Naive B cell (primary cell): Measurements from ENCODE around the gene BAAT. TPM values are rescaled to one million over a fixed set of nuclear protein-coding genes. Genes with fewer than 3 reads are reported as not detected.

ENCODE experiments used
- ATAC-seq, 2 donors: fragments of 150-1000 bp; cut with Tn5 transposase; 2 replicates each; pipeline ENCODE4 v1.10.0; 2021; ENCODE audit warnings: low read depth in 2 of 2, mild to moderate bottlenecking in 2 of 2, moderate library complexity in 2 of 2
- DNase-seq: peaks from one replicate; pipeline ENCODE4 v3.0.0; 2022
- H3K27ac Mint-ChIP-seq, 6 donors: one replicate each; pipeline ENCODE4 v1.8.0; 2020 to 2022; ENCODE audit warnings: mild to moderate bottlenecking in 6 of 6, mixed read lengths in 6 of 6, moderate library complexity in 5 of 6, inconsistent platforms in 2 of 6
- H3K27me3 Mint-ChIP-seq, 3 donors: one replicate each; pipeline ENCODE4 v1.8.0; 2021 to 2022; ENCODE audit warnings: mixed read lengths in 3 of 3, mild to moderate bottlenecking in 1 of 3
- H3K36me3 Mint-ChIP-seq, 2 donors: one replicate each; pipeline ENCODE4 v1.8.0; 2020 to 2022; ENCODE audit warnings: mixed read lengths in 2 of 2, inconsistent platforms in 1 of 2, mild to moderate bottlenecking in 1 of 2
- H3K4me1 Mint-ChIP-seq, 3 donors: one replicate each; pipeline ENCODE4 v1.8.0; 2020 to 2022; ENCODE audit warnings: mixed read lengths in 3 of 3, inconsistent platforms in 1 of 3, mild to moderate bottlenecking in 1 of 3, moderate library complexity in 1 of 3
- H3K4me3 Mint-ChIP-seq, 8 donors: one replicate each; pipeline ENCODE4 v1.8.0; 2020 to 2022; ENCODE audit warnings: mild to moderate bottlenecking in 8 of 8, mixed read lengths in 8 of 8, moderate library complexity in 8 of 8, inconsistent platforms in 2 of 8
- H3K9me3 Mint-ChIP-seq, 7 donors: one replicate each; pipeline ENCODE4 v1.8.0; 2020 to 2022; ENCODE audit warnings: mixed read lengths in 7 of 7, mild to moderate bottlenecking in 5 of 7, inconsistent platforms in 2 of 7, moderate library complexity in 1 of 7
- polyA plus RNA-seq, 6 donors: library from polyadenylated mRNA; unstranded; fragments of 300-500 nt; fragmentation: Illumina TruSeq; gene quantifications; one replicate each; pipeline ENCODE4 v1.2.3, GENCODE V29; 2021; ENCODE audit warnings: low read depth in 6 of 6

The BAAT gene
- polyA plus RNA-seq, 6 donors from 2014 or later, result 0.12 TPM; not detected in 5

- ATAC-seq, result no peak
- H3K4me3 Mint-ChIP-seq, result no peak overlapping the region
- H3K27me3 Mint-ChIP-seq, result no peaks in the 10 kb centered on the region
- no peak overlapping the region for H3K27ac Mint-ChIP-seq
- H3K9me3 Mint-ChIP-seq, result peaks cover 18 to 59% (median 32%) of the 10 kb centered on the region in 7 donors
- no peak for DNase-seq
- no peaks in the 10 kb centered on the region for H3K4me1 Mint-ChIP-seq
- H3K36me3 Mint-ChIP-seq, result peaks cover 31 to 52% of the 10 kb centered on the region in 2 donors
Measured at GRCh38 chr9:101417389-101417788, 32.6 kb upstream of the BAAT start.

- Mint-ChIP-seq H3K36me3 (peaks cover 31 to 60% of the 10 kb centered on the region in 2 donors), H3K4me1 (peaks cover 0 to 4% (median 3%) of the 10 kb centered on the region in 3 donors), H3K27me3 (no peaks in the 10 kb centered on the region), H3K27ac (no peak overlapping the region), H3K9me3 (peaks cover 21 to 72% (median 46%) of the 10 kb centered on the region in 7 donors), H3K4me3 (no peak overlapping the region)
- DNase-seq, result no peak
- ATAC-seq, result no peak
Measured at GRCh38 chr9:101415578-101415977, 30.8 kb upstream of the BAAT start.

DNA sequence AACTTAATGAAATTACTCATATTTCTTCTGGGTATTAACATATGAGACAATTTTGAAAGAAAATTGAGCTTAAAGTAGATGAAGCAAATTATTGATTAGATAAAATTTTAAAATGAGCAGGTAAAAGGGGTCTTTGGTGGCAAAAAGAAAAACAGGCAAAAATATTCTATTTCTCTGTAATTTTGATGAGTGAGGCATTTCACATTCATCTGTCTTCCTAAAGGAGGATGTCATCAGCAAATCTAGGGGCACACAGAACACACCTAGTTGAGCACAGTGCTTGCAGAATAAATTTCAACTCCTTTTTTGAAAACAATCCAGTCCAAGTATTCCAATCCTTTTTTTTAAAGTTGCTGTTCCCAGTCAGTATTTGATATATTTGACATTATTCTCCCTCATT lies 30.0 kb upstream of the BAAT start:
- H3K9me3 Mint-ChIP-seq, result peaks cover 21 to 77% (median 53%) of the 10 kb centered on the region in 7 donors

DNA sequence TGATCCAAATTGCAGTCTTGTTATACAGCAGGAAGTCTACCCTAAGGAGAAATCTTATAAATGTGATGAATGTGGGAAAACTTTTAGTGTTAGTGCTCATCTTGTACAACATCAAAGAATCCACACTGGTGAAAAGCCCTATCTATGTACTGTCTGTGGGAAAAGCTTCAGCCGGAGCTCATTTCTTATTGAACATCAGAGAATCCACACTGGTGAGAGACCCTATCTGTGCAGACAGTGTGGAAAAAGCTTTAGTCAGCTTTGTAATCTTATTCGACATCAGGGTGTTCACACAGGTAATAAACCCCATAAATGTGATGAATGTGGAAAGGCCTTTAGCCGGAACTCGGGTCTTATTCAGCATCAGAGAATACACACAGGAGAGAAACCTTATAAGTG lies 24.3 kb upstream of the BAAT start:
- ATAC-seq, result no peak
- Mint-ChIP-seq H3K27ac (no peak overlapping the region), H3K4me1 (peaks cover 0 to 4% (median 3%) of the 10 kb centered on the region in 3 donors), H3K27me3 (no peaks in the 10 kb centered on the region), H3K4me3 (no peak overlapping the region), H3K36me3 (peaks cover 58 to 80% of the 10 kb centered on the region in 2 donors), H3K9me3 (peaks cover 28 to 89% (median 79%) of the 10 kb centered on the region in 7 donors)
- DNase-seq, result no peak

More for the DNA sequence above, 30.0 kb upstream of the BAAT start:
- Mint-ChIP-seq H3K36me3 (peaks cover 31 to 61% of the 10 kb centered on the region in 2 donors), H3K27ac (no peak overlapping the region), H3K27me3 (no peaks in the 10 kb centered on the region), H3K4me3 (no peak overlapping the region), H3K4me1 (peaks cover 0 to 4% (median 3%) of the 10 kb centered on the region in 3 donors)
- DNase-seq (no peak), ATAC-seq (no peak)

GRCh38 chr9:101408374-101409078 lies 23.7 kb upstream of the BAAT start:
- peaks cover 0 to 8% (median 3%) of the 10 kb centered on the region in 3 donors for H3K4me1 Mint-ChIP-seq
- no peaks in the 10 kb centered on the region for H3K27me3 Mint-ChIP-seq
- no peak for DNase-seq
- H3K4me3 Mint-ChIP-seq, result no peak overlapping the region
- H3K27ac Mint-ChIP-seq, result no peak overlapping the region
- ATAC-seq, result no peak
- H3K9me3 Mint-ChIP-seq, result peaks cover 27 to 88% (median 78%) of the 10 kb centered on the region in 7 donors
- H3K36me3 Mint-ChIP-seq, result peaks cover 61 to 80% of the 10 kb centered on the region in 2 donors

DNA sequence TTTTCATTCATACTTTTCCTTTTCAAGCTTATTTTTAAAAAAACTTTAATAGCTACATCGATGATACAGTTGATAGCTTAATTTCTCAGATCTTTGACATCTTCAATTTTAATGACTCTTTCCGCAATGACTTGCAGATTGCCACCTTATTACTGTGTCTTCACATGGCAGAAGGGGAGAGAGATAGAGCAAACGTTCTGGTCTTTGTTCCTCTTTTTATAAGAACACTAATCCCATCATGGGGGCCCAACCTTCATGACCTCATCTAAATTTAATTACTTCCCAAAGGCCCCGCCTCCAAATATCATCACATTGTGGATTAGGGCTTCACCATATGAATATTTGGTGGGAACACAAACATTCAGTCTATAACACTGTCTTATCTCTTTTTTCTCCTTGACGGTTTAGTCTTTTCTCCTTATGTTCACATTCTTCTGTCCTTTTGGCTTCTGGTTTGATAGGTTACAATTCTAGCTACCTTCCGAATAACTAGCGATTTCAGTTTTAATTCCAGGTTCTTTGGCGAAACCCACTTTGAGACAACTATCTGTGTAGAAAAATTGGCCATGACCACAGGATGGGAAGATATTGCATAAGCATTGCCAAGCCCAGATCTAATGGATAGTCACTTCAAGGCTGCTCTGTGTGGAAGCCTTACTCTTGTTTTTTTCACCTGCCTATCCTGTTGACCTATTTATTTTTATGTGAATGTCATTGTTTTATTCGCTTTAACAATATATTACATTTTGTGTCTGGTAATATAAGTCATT lies 18.9 kb upstream of the BAAT start:
- no peak for ATAC-seq
- H3K4me3 Mint-ChIP-seq, result no peak overlapping the region
- no peak for DNase-seq
- H3K27me3 Mint-ChIP-seq, result no peaks in the 10 kb centered on the region
- peaks cover 77 to 85% of the 10 kb centered on the region in 2 donors for H3K36me3 Mint-ChIP-seq
- H3K27ac Mint-ChIP-seq, result peak overlapping the region in 2 of 6 donors; percentile 10 to 72
- peaks cover 21 to 37% (median 37%) of the 10 kb centered on the region in 3 donors for H3K4me1 Mint-ChIP-seq
- peaks cover 17 to 48% (median 41%) of the 10 kb centered on the region in 7 donors for H3K9me3 Mint-ChIP-seq

DNA sequence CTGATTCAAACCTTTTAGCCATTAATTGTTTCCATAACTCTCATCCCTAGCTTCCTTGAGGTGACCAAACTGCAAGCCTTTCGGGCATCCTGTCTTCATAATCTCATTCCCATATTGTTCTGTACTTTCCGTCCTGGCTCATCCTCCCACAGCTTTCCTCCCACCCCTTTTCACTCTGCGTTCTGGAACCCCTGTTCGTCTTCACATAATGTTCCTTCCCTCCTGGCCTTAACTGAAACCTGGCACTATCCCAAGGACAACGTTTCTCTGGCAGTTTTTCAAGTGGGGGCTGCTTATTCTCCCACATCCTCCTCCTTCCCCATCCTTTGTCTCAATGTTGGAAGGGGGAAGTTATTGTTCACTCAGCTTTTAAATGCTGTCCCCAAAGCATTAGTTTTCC lies 15.3 kb upstream of the BAAT start:
- Mint-ChIP-seq H3K9me3 (peaks cover 2 to 14% (median 8%) of the 10 kb centered on the region in 7 donors), H3K27ac (peak overlapping the region in 3 of 6 donors; percentile 17 to 100 (median 67)), H3K4me3 (peak overlapping the region; percentile 75 to 100 (median 92)), H3K27me3 (no peaks in the 10 kb centered on the region), H3K4me1 (peaks cover 44 to 67% (median 62%) of the 10 kb centered on the region in 3 donors), H3K36me3 (peaks cover 49 to 54% of the 10 kb centered on the region in 2 donors)
- no peak for DNase-seq
- no peak for ATAC-seq

DNA sequence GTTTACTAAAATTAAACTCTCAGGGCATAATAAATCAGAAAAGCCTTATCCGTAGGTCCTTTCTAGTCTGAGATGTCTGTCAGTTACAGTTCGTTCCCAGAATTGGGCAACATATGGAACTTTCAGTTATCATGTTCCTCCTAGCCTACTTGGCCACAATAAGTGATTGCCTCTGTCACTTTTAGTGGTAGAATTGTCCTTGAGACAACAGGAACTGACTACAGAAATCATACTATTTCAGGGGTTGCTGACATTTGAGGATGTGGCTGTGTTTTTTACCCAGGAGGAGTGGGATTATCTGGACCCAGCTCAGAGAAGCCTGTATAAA lies 14.8 kb upstream of the BAAT start:
- H3K9me3 Mint-ChIP-seq, result peaks cover 0 to 9% (median 4%) of the 10 kb centered on the region in 7 donors
- ATAC-seq (no peak), DNase-seq (no peak)
- peak overlapping the region in 5 of 6 donors; percentile 17 to 100 (median 100) for H3K27ac Mint-ChIP-seq
- peaks cover 49 to 72% (median 67%) of the 10 kb centered on the region in 3 donors for H3K4me1 Mint-ChIP-seq
- H3K4me3 Mint-ChIP-seq, result peak overlapping the region; percentile 94 to 100 (median 98)
- H3K27me3 Mint-ChIP-seq, result no peaks in the 10 kb centered on the region
- H3K36me3 Mint-ChIP-seq, result peaks cover 44 to 54% of the 10 kb centered on the region in 2 donors

GRCh38 chr9:101398930-101399642 lies 14.3 kb upstream of the BAAT start:
- H3K27me3 Mint-ChIP-seq, result no peaks in the 10 kb centered on the region
- H3K4me1 Mint-ChIP-seq, result peaks cover 54 to 76% (median 72%) of the 10 kb centered on the region in 3 donors
- H3K36me3 Mint-ChIP-seq, result peaks cover 39 to 54% of the 10 kb centered on the region in 2 donors
- H3K9me3 Mint-ChIP-seq, result peaks cover 0 to 8% (median 4%) of the 10 kb centered on the region in 7 donors
- H3K4me3 Mint-ChIP-seq, result peak overlapping the region; percentile 94 to 100 (median 98)
- H3K27ac Mint-ChIP-seq, result peak overlapping the region; percentile 98 to 100 (median 100)
- peak; percentile 0 to 1 for ATAC-seq
- DNase-seq, result no peak

DNA sequence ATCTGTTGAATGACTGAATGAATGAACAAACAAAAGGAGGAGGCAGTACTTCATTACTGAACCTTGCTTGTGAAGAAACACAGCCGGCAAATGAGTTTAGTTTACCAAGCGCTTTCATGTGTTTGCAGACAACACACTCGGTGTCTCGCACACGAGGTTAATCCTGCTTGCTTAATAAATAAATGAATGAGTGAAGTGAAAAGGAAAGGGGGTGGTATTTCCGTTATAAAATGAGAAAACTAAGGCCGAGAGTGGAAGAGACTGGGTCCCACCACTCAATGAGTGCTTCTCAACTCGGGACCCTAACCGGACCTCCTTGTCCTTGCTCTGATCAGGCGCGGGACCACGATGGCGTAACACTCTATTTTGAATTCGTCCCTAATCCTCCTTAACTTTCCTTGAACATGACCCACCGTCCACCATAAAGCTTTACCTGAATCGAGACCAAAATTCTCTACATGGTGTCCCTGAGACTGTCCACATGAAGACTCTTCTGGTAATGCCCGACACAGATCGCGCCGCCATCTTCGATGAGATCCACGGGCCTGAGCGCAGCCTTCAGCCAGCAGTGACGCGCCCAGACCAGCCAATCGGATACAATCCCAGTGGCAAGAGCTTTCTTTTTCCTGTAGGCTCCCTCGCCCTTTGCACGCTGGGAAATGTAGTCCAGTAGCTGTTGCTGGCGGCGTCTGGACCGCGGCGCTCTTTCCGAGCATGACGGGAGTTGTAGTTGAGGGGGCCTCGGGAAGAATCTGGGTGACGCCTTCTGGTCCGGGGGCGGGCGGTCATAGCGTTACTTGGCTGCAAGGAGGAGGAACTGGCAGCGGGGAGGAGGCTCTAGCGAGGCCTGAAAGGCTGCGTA lies 13.5 kb upstream of the BAAT start, which contains the start of the genes MRPL50 and ZNF189:
TSS of gene MRPL50 (minus strand) at position 551 of the 862 bp plus-strand sequence. CDS start at position 525, 26 bp downstream.
TSS of gene ZNF189 (plus strand) at position 784 of the 862 bp plus-strand sequence. CDS start 306 bp downstream, outside the sequence.
- H3K27ac Mint-ChIP-seq, result peak within 1 kb of the TSS; percentile 98 to 100 (median 100)
- peaks cover 0 to 1% (median 0%) of the 10 kb centered on the region in 7 donors for H3K9me3 Mint-ChIP-seq
- DNase-seq, result peak; percentile 97
- H3K27me3 Mint-ChIP-seq, result no peaks in the 10 kb centered on the region
- peaks cover 57 to 74% (median 67%) of the 10 kb centered on the region in 3 donors for H3K4me1 Mint-ChIP-seq
- H3K4me3 Mint-ChIP-seq, result peak within 1 kb of the TSS; percentile 94 to 100 (median 98)
- H3K36me3 Mint-ChIP-seq, result peaks cover 31 to 49% of the 10 kb centered on the region in 2 donors
- peak; percentile 91 for ATAC-seq

DNA sequence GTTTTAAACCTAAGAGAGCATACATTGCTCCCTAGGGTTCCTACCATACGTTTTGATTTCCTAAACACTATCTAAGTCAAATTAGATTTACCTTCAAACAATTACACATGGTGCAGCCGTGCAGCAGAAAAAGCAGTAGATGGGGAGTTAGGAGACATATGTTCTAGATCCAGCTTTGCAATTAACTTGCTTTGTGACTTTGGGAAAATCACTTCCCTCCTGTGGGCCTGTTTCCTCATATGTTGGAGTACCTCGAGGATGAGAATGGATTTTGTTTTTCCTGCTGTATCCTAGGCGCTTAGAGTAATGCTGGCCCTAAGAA lies 12.9 kb upstream of the BAAT start:
- H3K4me1 Mint-ChIP-seq, result peaks cover 62 to 73% (median 66%) of the 10 kb centered on the region in 3 donors

GRCh38 chr9:101394687-101395086 lies 9.9 kb upstream of the BAAT start:
- Mint-ChIP-seq H3K4me1 (peaks cover 62% of the 10 kb centered on the region in 3 donors), H3K27me3 (no peaks in the 10 kb centered on the region), H3K4me3 (peak overlapping the region in 2 of 8 donors; percentile 41), H3K9me3 (peaks cover 0 to 9% (median 0%) of the 10 kb centered on the region in 7 donors), H3K36me3 (peaks cover 26 to 39% of the 10 kb centered on the region in 2 donors), H3K27ac (peak overlapping the region in 2 of 6 donors; percentile 5 to 12)
- DNase-seq, result no peak
- ATAC-seq, result no peak

More for the DNA sequence above, 12.9 kb upstream of the BAAT start:
- Mint-ChIP-seq H3K27ac (peak overlapping the region; percentile 98 to 100 (median 100)), H3K36me3 (peaks cover 30 to 48% of the 10 kb centered on the region in 2 donors), H3K4me3 (peak overlapping the region; percentile 94 to 100 (median 98)), H3K27me3 (no peaks in the 10 kb centered on the region), H3K9me3 (peaks cover 0 to 5% (median 0%) of the 10 kb centered on the region in 7 donors)
- ATAC-seq, result no peak
- no peak for DNase-seq
